IMR-90 (cell line): ENCODE data around the gene SLC66A2.

Experiments used
- CEBPB ChIP-seq: IDR thresholded peaks from 2 replicates; pipeline ENCODE4 v1.6.1; 2012; ENCODE audit warnings: low read depth, low read length, improper control_type of control experiment
- CHD1 ChIP-seq: IDR thresholded peaks from 2 replicates; pipeline ENCODE4 v1.6.1; 2012; ENCODE audit warnings: low read depth, low read length, improper control_type of control experiment
- CTCF ChIP-seq: conservative IDR thresholded peaks from 2 replicates; pipeline ENCODE4 v1.5.1; 2012; ENCODE audit warnings: mild to moderate bottlenecking, low read depth, low read length, improper control_type of control experiment
- MXI1 ChIP-seq: IDR thresholded peaks from 2 replicates; pipeline ENCODE4 v1.6.1; 2012; ENCODE audit warnings: low read depth, mild to moderate bottlenecking, low read length, moderate library complexity, borderline replicate concordance
- POLR2A ChIP-seq: IDR thresholded peaks from 2 replicates; pipeline ENCODE4 v1.6.1; 2012; ENCODE audit warnings: mild to moderate bottlenecking, low read depth, low read length
- RAD21 ChIP-seq: IDR thresholded peaks from 2 replicates; pipeline ENCODE4 v1.6.1; 2012; ENCODE audit warnings: low read length, improper control_type of control experiment

GRCh38 chr18:79930020-79930642 lies 21.3 kb downstream of the SLC66A2 start:
- TF ChIP-seq CTCF (no peak), MXI1 (no peak), CHD1 (no peak), RAD21 (no peak), CEBPB (no peak), POLR2A (no peak)
